ENCODE results near the gene FBXL17. TPM values are rescaled to one million over a fixed set of nuclear protein-coding genes. Genes with fewer than 3 reads are reported as not detected.

The FBXL17 gene
- total and polyA plus RNA-seq, 2 of the 13 experiments (the other 11 are each of a cell fraction or from before 2014, with no cell fraction given): 3.0 to 7.9 TPM

- TF ChIP-seq YY1 (IDR thresholded peaks at IDR 0.05; ENCODE audit: insufficient read depth, insufficient replicate concordance, low read depth, low read length) (no peak), ZNF543 (CRISPR knock-in tag; IDR thresholded peaks at IDR 0.05) (no peak)
- TF ChIP-seq, protein P1, sequence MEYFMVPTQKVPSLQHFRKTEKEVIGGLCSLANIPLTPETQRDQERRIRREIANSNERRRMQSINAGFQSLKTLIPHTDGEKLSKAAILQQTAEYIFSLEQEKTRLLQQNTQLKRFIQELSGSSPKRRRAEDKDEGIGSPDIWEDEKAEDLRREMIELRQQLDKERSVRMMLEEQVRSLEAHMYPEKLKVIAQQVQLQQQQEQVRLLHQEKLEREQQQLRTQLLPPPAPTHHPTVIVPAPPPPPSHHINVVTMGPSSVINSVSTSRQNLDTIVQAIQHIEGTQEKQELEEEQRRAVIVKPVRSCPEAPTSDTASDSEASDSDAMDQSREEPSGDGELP (IDR thresholded peaks at IDR 0.05; ENCODE audit: borderline replicate concordance, low read depth): no peak
- TF ChIP-seq, protein P2, sequence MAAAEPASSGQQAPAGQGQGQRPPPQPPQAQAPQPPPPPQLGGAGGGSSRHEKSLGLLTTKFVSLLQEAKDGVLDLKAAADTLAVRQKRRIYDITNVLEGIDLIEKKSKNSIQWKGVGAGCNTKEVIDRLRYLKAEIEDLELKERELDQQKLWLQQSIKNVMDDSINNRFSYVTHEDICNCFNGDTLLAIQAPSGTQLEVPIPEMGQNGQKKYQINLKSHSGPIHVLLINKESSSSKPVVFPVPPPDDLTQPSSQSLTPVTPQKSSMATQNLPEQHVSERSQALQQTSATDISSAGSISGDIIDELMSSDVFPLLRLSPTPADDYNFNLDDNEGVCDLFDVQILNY (CRISPR knock-in tag; conservative IDR thresholded peaks at IDR 0.05): no peak
These were observed 396.8 kb downstream of the FBXL17 start (continued) for GRCh38 chr5:107985144-107985543.

DNA sequence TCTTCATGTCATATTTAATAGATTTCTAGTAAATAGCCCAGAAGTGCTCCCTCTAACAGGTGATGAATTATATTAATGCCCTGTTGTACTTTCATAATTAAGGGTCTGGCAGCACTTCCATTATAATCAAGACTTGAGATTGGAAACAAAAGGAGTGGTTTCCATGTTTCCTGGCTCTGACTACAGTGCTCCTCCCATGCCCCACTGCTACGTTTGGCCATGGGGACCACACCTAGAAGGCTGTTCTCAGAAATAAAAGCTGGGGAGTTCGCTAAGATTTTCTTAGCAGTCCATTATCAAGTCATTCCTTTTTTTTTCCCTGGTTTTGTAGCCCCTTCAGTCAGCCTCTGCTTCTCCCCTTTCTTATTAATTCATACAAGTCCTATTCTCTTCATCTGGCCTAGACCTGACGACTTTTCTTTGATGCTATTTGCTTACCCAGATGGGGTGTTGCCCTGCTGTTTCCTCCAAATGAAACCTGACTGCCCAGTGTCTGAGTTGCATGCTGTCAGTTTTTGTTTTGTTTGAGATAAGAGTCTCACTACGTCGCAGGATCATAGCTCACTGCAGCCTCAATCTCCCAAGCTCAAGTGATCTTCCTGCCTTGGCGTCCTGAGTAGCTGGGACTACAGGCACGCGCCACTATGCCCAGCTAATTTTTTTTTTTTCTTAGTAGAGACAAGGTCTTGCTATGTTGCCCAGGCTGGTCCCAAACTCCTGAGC, 399.0 kb downstream of the FBXL17 start:
- intact Hi-C loops (cut with micrococcal nuclease; ENCODE audit: unreplicated experiment): no loop called here
- no peaks in the 10 kb centered on the region for H3K9me3 ChIP-seq (ENCODE audit: low read length)
- no peaks in the 10 kb centered on the region for H3K27me3 ChIP-seq (ENCODE audit: control insufficient read depth in 1 of 2, insufficient read depth in 2 of 2, low read length in 2 of 2)
- in situ Hi-C loops (cut with HindIII; ENCODE audit: extremely low pct_ligation_motif_present, low pct_unique_long_range_greater_than_20kb): no loop called here
- H3K4me2 ChIP-seq (ENCODE audit: low read depth, low read length): no peak overlapping the region
- no peaks in the 10 kb centered on the region for H4K20me1 ChIP-seq (ENCODE audit: insufficient read depth, low read length)
- no peak for DNase-seq (ENCODE audit: low spot score)
- POLR2A ChIA-PET: no interaction called here
- WGBS (ENCODE audit: low lambda C conversion rate): 46% methylated on average over 8 of the region's 8 CpGs
- H3K79me2 ChIP-seq (ENCODE audit: insufficient read depth, low read length): no peaks in the 10 kb centered on the region
- H2AFZ ChIP-seq (ENCODE audit: low read length): no peak overlapping the region
- H3K4me1 ChIP-seq (ENCODE audit: insufficient read depth, low read length): no peaks in the 10 kb centered on the region
- FAIRE-seq: no peak
- H3K4me3 ChIP-seq (replicated peaks in 1 of 3; ENCODE audit: insufficient read depth in 1 of 3, low read depth in 2 of 3, low read length in 3 of 3): no peak overlapping the region
- H3K9ac ChIP-seq (ENCODE audit: insufficient read depth, low read depth, low read length): no peak overlapping the region
- CTCF ChIA-PET (ENCODE audit: low intra/inter-chr PET ratio, low total read pairs): no interaction called here
- TF ChIP-seq TAF1 (CRISPR knock-in tag; IDR thresholded peaks at IDR 0.05) (no peak), KDM6A (CRISPR knock-in tag; IDR thresholded peaks at IDR 0.05; ENCODE audit: low read depth) (no peak), NFYC (CRISPR knock-in tag; IDR thresholded peaks at IDR 0.05) (no peak), ZNF253 (CRISPR knock-in tag; IDR thresholded peaks at IDR 0.05; ENCODE audit: borderline replicate concordance) (no peak), BRD4 (CRISPR knock-in tag; IDR thresholded peaks at IDR 0.05) (no peak), CHCHD3 (CRISPR knock-in tag; IDR thresholded peaks at IDR 0.05) (no peak), AGO2 (optimal IDR thresholded peaks at IDR 0.05; ENCODE audit: low read depth, low read length) (no peak), IKZF1 (IDR thresholded peaks at IDR 0.05) (no peak), GZF1 (CRISPR knock-in tag; IDR thresholded peaks at IDR 0.05) (no peak), ZNF232 (CRISPR knock-in tag; IDR thresholded peaks at IDR 0.05; ENCODE audit: borderline replicate concordance) (no peak), TSC22D2 (CRISPR knock-in tag; IDR thresholded peaks at IDR 0.05; ENCODE audit: borderline replicate concordance) (no peak), MLLT10 (CRISPR knock-in tag; IDR thresholded peaks at IDR 0.05) (no peak)
- TF ChIP-seq, protein P3, sequence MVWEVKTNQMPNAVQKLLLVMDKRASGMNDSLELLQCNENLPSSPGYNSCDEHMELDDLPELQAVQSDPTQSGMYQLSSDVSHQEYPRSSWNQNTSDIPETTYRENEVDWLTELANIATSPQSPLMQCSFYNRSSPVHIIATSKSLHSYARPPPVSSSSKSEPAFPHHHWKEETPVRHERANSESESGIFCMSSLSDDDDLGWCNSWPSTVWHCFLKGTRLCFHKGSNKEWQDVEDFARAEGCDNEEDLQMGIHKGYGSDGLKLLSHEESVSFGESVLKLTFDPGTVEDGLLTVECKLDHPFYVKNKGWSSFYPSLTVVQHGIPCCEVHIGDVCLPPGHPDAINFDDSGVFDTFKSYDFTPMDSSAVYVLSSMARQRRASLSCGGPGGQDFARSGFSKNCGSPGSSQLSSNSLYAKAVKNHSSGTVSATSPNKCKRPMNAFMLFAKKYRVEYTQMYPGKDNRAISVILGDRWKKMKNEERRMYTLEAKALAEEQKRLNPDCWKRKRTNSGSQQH (CRISPR knock-in tag; IDR thresholded peaks at IDR 0.05; ENCODE audit: low read depth): no peak
- TF ChIP-seq, protein P4, sequence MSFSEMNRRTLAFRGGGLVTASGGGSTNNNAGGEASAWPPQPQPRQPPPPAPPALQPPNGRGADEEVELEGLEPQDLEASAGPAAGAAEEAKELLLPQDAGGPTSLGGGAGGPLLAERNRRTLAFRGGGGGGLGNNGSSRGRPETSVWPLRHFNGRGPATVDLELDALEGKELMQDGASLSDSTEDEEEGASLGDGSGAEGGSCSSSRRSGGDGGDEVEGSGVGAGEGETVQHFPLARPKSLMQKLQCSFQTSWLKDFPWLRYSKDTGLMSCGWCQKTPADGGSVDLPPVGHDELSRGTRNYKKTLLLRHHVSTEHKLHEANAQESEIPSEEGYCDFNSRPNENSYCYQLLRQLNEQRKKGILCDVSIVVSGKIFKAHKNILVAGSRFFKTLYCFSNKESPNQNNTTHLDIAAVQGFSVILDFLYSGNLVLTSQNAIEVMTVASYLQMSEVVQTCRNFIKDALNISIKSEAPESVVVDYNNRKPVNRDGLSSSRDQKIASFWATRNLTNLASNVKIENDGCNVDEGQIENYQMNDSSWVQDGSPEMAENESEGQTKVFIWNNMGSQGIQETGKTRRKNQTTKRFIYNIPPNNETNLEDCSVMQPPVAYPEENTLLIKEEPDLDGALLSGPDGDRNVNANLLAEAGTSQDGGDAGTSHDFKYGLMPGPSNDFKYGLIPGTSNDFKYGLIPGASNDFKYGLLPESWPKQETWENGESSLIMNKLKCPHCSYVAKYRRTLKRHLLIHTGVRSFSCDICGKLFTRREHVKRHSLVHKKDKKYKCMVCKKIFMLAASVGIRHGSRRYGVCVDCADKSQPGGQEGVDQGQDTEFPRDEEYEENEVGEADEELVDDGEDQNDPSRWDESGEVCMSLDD (CRISPR knock-in tag; IDR thresholded peaks at IDR 0.05; ENCODE audit: borderline replicate concordance): no peak
- no TSS peak for BruUV-seq (replicated peaks)
- no peak overlapping the region for H3K27ac ChIP-seq (ENCODE audit: extremely low read length, insufficient read depth, low read length)
- no peaks in the 10 kb centered on the region for H3K36me3 ChIP-seq (replicated peaks in 1 of 2; ENCODE audit: control insufficient read depth in 1 of 2, insufficient read depth in 2 of 2, low read length in 2 of 2)
- ATAC-seq: no peak
